Measurements from ENCODE around the gene MACROD2.
"Not testable (repeated sequence)": the region's sequence is repeated elsewhere in the genome, so short reads cannot be mapped to it uniquely, and the experiment has no call there.

The MACROD2 gene

GRCh38 chr20:14412065-14412681, 416.9 kb downstream of the MACROD2 start:
- DNase-seq (ENCODE audit: low spot score), result no peak

DNA sequence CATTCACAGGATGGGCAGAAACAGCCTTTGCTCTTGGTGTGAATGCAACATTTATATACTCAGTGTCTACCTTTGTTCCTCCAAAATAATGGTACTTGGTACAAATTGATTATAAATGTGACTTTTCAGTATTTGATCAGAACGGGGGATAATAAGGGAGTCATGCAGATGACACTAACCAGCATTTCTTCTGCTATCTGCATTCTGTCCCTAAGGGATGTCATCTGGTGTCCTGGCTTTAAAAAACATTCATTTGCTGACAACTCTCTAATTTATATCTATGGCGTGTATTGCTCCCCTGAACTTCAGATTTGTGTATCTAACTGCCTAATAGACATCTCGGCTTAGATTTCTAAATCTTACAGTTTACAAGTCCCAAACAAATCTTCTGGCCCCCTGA, 418.5 kb downstream of the MACROD2 start:
- no peak for DNase-seq (ENCODE audit: low spot score)

DNA sequence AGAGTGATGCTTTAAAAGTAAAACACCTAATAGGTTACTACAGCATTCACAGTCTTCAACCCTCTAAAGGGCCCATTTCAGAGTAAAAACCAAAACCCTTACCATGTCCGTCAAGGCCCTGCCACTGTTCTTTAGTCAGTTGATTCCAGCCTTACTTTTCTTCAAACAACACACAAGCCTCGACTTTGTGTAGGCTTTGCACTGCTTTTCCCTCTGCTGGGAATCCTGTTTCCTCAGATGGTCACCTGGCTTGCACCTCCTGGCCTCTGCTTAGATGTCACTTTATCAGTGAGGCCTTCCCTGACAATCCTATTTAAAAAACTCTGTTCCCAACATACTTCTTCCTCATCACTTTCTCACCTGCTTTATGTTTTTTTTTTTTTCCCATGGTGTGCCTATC, 419.2 kb downstream of the MACROD2 start:
- DNase-seq (ENCODE audit: low spot score), result no peak

DNA sequence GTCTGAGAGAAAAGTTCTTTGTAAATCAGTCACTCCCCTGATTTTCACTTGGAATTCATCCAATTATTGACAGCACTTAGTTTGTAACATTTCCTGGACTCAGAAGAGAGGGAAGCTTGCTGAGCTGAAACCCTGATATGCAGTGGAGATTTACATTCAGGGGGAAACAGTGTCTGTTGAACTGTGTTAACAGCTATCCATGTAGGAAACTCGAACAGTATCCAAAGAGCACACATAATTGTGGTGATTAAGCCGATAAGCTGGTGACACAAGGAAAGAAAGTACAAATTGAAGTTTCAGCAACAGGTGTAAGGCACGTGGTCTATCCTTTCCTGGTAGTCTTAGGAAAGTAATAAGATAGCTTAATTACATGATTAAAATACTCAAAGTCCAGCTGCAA, 420.2 kb downstream of the MACROD2 start:
- no peak for DNase-seq (ENCODE audit: low spot score)

GRCh38 chr20:14418376-14418775, 423.1 kb downstream of the MACROD2 start:
- DNase-seq (ENCODE audit: low spot score), result no peak

DNA sequence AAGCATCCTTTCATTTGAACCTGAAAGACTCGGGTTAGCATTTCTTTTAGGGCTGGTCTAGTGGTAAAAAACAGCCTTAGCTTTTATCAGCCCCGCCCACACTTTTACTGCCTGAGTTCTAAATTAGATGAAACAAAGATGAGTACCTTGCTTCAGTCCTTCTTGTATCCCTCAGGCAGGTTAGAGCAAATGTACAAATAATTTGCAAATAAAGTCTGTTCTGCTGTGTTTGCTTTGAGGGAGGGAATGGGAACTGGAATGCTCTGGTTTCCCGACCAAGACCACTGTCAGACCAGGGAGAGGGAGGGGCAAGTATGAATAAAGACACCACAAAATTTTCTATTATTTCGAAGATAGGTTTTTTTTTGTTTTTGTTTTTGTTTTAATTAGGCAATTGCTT, 427.6 kb downstream of the MACROD2 start:
- DNase-seq (ENCODE audit: low spot score), result no peak

- DNase-seq (ENCODE audit: low spot score), result no peak
Measured at GRCh38 chr20:14431568-14431967, 436.3 kb downstream of the MACROD2 start.

GRCh38 chr20:14432085-14432484, 436.8 kb downstream of the MACROD2 start:
- DNase-seq (ENCODE audit: low spot score), result no peak

DNA sequence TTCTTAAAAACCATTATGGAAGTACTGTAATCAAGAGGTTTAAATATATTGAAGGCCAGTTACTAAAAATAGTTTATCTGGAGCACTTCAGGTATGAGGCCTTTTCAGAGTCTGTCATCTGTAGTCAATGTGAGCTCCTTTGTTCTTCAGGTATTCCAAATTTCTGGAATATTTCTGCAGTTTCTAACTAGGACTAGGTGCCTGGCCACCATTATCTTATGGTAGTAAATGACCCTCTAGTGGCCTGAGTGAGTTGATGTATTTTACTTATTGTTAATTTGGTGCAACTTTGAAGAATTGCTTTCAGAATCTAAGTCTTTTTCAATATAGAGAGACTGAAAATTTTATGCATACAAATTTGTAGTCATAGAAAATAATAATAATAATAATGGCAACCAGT, 437.3 kb downstream of the MACROD2 start:
- no peak for DNase-seq (ENCODE audit: low spot score)

DNA sequence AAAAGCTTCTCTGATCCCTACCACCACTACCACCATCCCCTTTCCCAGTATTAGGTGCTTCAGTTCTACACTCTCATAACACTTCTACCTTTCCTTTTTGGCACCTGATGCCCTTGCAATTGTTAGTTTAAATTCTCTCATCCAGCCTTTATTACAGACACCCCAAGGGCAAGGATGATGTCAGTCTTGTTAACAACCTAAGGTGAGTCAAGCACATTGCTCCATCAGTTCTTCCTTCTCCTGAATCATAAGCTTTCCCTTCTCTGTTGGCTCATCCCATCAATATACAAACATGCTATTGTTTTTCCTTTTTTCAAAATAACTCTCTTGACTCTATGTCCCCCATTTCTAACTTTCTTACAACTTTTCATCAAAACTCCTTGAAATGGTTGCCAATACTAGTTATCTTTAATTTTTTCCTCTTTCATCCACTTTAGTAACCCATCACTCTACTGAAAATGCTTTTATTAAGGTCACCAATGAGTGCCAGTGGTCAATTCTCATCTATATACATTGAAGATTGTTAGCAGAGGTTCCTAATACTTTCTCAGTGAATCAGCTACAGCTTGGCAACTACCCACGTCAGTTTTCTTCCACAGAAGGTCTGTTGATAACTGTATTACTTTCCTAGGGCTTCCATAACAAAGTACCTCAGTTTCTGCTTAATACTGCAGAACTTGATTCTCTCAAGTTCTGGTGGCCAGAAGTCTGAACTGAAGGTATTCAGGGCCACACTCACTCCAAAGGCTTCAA, 439.2 kb downstream of the MACROD2 start:
- no peak for DNase-seq (ENCODE audit: low spot score)

DNA sequence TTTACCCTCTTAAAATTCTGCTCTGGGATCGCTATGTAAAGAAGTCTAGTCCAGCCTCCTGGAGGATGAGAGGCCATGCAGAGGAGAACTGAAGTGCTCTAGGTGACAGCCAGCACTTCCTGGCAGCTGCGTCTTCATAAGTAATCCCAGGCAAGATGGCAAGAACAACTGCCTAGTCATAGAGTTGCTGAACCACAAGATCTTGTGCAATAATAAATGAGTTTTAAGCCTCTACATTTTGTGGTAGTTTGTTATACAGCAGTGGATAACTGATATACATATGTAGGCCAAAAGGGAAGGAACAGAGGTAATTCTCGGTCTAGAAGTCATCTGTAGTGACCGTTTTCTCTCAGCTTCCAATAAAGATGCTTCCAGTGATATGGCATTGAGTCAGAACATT, 445.9 kb downstream of the MACROD2 start:
- no peak for DNase-seq (ENCODE audit: low spot score)

DNA sequence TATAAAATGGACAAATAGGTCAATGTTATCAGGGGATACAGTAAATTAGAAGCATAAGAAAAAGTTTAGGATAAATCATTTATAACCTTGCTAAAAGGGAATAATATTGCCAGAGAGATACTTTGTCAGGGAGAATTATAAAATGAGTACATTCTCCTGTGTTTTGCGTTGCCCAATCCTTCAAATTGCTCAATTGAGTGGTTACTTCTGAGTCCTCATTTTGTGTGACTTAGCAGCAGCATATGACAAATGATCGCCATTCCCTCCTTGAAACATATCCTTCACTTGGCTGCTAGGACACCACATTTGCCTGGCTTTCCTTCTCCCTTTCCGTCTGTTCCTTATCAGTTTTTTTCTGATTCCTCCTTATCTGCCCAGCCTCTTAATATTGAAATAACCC, 448.8 kb downstream of the MACROD2 start:
- no peak for DNase-seq (ENCODE audit: low spot score)

DNA sequence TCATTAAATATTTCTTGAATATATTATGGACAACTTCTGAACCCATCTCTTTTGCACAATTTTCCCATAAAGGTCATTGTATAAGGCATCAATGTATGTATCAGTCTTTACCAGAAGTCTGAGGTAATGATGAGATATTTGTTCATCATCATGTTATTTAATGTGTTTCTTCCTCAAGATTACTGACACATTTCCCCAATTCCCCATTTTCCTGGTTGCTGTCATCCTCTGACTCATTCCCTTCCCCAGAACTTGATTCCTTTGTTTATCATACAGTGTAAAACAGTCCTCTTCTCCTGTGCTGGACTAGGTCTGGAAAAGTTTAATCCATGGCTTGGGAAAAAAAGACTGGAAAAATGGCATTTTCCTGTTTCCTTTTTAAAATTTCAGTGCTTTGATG, 450.0 kb downstream of the MACROD2 start:
- peak; percentile 40 for DNase-seq (ENCODE audit: low spot score)

DNA sequence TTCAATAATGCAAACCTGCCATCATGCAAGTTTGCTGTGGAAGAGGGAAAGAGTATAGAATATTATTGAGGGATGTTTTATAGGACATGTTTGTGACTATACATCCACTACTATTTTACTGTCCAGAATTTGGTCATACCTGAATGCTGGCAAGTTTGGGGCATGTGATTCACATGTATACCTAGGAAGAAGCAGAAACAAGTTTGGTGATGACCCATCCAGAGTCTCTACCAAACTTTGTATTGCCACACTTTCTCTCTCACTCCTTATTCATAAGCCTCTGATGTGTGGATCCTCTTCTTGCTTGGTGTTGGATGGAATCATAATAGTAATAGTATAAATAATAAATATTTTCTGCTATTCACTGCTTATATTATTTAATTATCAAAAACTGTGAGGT, 450.6 kb downstream of the MACROD2 start:
- no peak for DNase-seq (ENCODE audit: low spot score)

- no peak for DNase-seq (ENCODE audit: low spot score)
Measured at GRCh38 chr20:14446446-14446845, 451.1 kb downstream of the MACROD2 start.

DNA sequence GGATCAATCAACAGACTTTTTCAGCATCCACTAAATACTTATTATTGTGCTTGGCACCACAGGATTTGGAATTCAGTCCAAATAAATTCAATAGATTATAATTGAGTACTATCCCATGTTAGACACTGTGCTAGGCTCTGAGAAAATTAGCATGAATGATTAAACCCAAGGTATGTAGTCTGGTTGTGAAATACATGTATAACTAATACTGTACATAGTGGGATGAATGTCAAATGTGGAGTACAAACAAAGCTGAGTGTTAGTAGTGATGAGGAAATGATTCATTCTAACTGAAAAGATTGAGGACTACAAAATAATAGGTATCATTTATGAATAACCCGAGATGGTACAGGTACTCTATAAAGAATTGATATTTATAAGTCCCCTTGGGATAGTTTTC, 454.0 kb downstream of the MACROD2 start:
- DNase-seq (ENCODE audit: low spot score), result peak; percentile 16

DNA sequence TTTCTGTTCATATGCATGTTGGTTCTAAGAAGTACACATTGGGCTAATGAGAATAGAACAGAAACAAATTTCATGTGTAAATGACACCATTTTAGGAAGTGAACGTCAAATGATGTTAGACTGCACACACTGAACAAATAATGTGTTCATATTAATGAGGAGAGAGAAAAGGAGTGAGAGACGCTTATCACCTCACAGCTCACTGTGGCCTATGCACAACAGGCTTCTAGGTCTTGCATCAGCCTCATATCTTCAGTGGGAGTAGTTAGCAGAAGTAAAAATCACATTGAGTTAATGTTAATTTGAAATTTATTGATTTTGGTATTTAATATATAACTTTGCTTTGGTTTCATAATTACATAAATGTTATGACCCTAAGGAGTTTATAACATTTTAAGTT, 454.9 kb downstream of the MACROD2 start:
- DNase-seq (ENCODE audit: low spot score), result no peak

GRCh38 chr20:14451458-14451857, 456.1 kb downstream of the MACROD2 start:
- DNase-seq (ENCODE audit: low spot score), result no peak

GRCh38 chr20:14453259-14453658, 457.9 kb downstream of the MACROD2 start:
- no peak for DNase-seq (ENCODE audit: low spot score)

- no peak for DNase-seq (ENCODE audit: low spot score)
Measured at GRCh38 chr20:14454296-14454695, 459.0 kb downstream of the MACROD2 start.

DNA sequence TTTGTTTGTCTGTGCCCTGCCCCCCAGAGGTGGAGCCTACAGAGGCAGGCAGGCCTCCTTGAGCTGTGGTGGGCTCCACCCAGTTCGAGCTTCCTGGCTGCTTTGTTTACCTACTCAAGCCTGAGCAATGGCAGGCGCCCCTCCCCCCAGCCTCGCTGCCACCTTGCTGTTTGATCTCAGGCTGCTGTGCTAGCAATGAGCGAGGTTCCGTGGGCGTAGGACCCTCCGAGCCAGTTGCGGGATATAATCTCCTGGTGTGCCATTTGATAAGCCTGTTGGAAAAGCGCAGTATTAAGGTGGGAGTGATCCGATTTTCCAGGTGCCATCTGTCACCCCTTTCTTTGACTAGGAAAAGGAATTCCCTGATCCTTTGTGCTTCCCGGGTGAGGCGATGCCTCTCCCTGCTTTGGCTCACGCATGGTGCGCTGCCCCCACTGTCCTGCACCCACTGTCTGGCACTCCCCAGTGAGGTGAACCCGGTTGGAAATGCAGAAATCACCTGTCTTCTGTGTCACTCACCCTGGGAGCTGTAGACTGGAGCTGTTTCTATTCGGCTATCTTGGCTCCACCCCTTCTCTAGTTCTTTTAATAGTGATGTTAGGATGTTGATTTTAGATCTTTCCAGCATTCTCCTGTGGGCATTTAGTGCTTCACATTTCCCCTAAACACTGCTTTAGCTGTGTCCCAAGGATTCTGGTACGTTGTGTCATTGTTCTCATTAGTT, 471.9 kb downstream of the MACROD2 start:
- DNase-seq (ENCODE audit: low spot score), result not testable (repeated sequence)

- no peak for DNase-seq (ENCODE audit: low spot score)
Measured at GRCh38 chr20:14470231-14470899, 475.0 kb downstream of the MACROD2 start.
